ENCODE data around the gene GRSF1.
A peak's percentile ranks its signal among the peaks of the same experiment; 100 is the strongest.
"Not testable (repeated sequence)": the region's sequence is repeated elsewhere in the genome, so short reads cannot be mapped to it uniquely, and the experiment has no call there.

GRSF1 gene

GRCh38 chr4:70839589-70840093 lies at the start of gene GRSF1:
GRSF1 (minus strand) TSS chr4:70839890; CDS start chr4:70839827, 63 bp downstream.
- peak; percentile 58 for DNase-seq

- DNase-seq, result no peak
Observed at GRCh38 chr4:70885174-70885573, 45.5 kb upstream of the GRSF1 start.

- DNase-seq, result no peak
Observed at GRCh38 chr4:70880739-70881138, 41.0 kb upstream of the GRSF1 start.

- DNase-seq, result no peak
Observed at GRCh38 chr4:70877556-70877955, 37.9 kb upstream of the GRSF1 start.

GRCh38 chr4:70874268-70875156 lies 34.8 kb upstream of the GRSF1 start:
- no peak for DNase-seq

GRCh38 chr4:70873216-70873615 lies 33.5 kb upstream of the GRSF1 start:
- DNase-seq, result no peak

GRCh38 chr4:70868778-70869177 lies 29.1 kb upstream of the GRSF1 start:
- DNase-seq, result no peak

- no peak for DNase-seq
Observed at GRCh38 chr4:70863099-70863790, 23.6 kb upstream of the GRSF1 start.

- no peak for DNase-seq
Observed at GRCh38 chr4:70859066-70859465, 19.4 kb upstream of the GRSF1 start.

- DNase-seq, result no peak
Observed at GRCh38 chr4:70858454-70858853, 18.8 kb upstream of the GRSF1 start.

GRCh38 chr4:70855464-70855863 lies 15.8 kb upstream of the GRSF1 start:
- no peak for DNase-seq

- DNase-seq, result no peak
Observed at GRCh38 chr4:70849291-70849690, 9.6 kb upstream of the GRSF1 start.

- no peak for DNase-seq
Observed at GRCh38 chr4:70844180-70844579, 4.5 kb upstream of the GRSF1 start.

- no peak for DNase-seq
Observed at GRCh38 chr4:70842761-70843435, 3.2 kb upstream of the GRSF1 start.

- no peak for DNase-seq
Observed at GRCh38 chr4:70841951-70842350, 2.3 kb upstream of the GRSF1 start.

- no peak for DNase-seq
Observed at GRCh38 chr4:70841211-70841610, 1.5 kb upstream of the GRSF1 start.

GRCh38 chr4:70840631-70841030 lies 941 bp upstream of the GRSF1 start:
- DNase-seq, result not testable (repeated sequence)

GRCh38 chr4:70840137-70840536 lies 447 bp upstream of the GRSF1 start:
- not testable (repeated sequence) for DNase-seq

- peak; percentile 25 for DNase-seq
Observed at GRCh38 chr4:70838666-70839588, 763 bp downstream of the GRSF1 start.

GRCh38 chr4:70838204-70838603 lies 1.5 kb downstream of the GRSF1 start:
- DNase-seq, result no peak

GRCh38 chr4:70836081-70836480 lies 3.6 kb downstream of the GRSF1 start:
- no peak for DNase-seq

- no peak for DNase-seq
Observed at GRCh38 chr4:70833675-70834074, 6.0 kb downstream of the GRSF1 start.

Data from GF-D8 (cell line).